B cell (primary cell): ENCODE results near the gene CTSL. TPM values are rescaled to one million over a fixed set of nuclear protein-coding genes. Genes with fewer than 3 reads are reported as not detected.

Source experiments
- ATAC-seq: fragments of 200-7000 bp; cut with Tn5 transposase; one replicate; pipeline ENCODE4 v1.10.0; 2021; ENCODE audit warnings: low read depth, mild to moderate bottlenecking, moderate number of reproducible peaks, moderate library complexity
- CTCF ChIA-PET: fragments of 350-600 bp; sonication (Branson Sonifier 250); formaldehyde crosslinking; loops from one replicate; lab custom pipeline; 2021; ENCODE audit warnings: antibody characterized with exemption, inconsistent platforms; lab: Charles Lee
- POLR2A ChIA-PET: fragments of 350-600 bp; sonication (Branson Sonifier 250); formaldehyde crosslinking; loops from one replicate; lab custom pipeline; 2021; ENCODE audit warnings: antibody characterized with exemption; lab: Charles Lee
- DNase-seq: peaks from one replicate; pipeline ENCODE4 v3.0.0; 2013
- H2AFZ ChIP-seq: 2 replicates; pipeline ENCODE4 v1.6.1; 2012; ENCODE audit warnings: mild to moderate bottlenecking, low read depth, low read length; ENCODE audit not compliant: insufficient read depth, poor library complexity, severe bottlenecking
- H3K27ac ChIP-seq, 2 donors: 1 replicate in 1 of 2; 2 replicates in 1 of 2; pipeline ENCODE4 v1.5.1; 2012 to 2013; ENCODE audit warnings: low read length in 2 of 2, mild to moderate bottlenecking in 2 of 2, moderate library complexity in 1 of 2
- H3K27me3 ChIP-seq, 4 experiments: fragments of 200-600 bp in 1 of 4; sonication (generic) in 1 of 4; replicated peaks in 1 of 4; 1 replicate in 2 of 4; 2 replicates in 2 of 4; pipeline versions ENCODE4 v1.6.1 to v1.7.0; 2013 to 2016; ENCODE audit warnings: low read length in 3 of 4, mild to moderate bottlenecking in 2 of 4, mixed read lengths in 1 of 4, moderate library complexity in 1 of 4; ENCODE audit not compliant: insufficient read depth in 4 of 4, control insufficient read depth in 3 of 4; ENCODE audit errors: control extremely low read depth in 1 of 4
- H3K36me3 ChIP-seq, 2 experiments: replicated peaks in 1 of 2; 1 replicate in 1 of 2; 2 replicates in 1 of 2; pipeline versions ENCODE4 v1.6.1 to v1.7.1; 2013; ENCODE audit warnings: low read length in 1 of 2; ENCODE audit not compliant: insufficient read depth in 2 of 2, control insufficient read depth in 1 of 2; ENCODE audit errors: control extremely low read depth in 1 of 2, extremely low read depth in 1 of 2
- H3K4me1 ChIP-seq, 2 donors: fragments of 200-600 bp in 1 of 2; sonication (generic) in 1 of 2; 1 replicate in 1 of 2; 2 replicates in 1 of 2; pipeline versions ENCODE4 v1.5.1 to v1.6.1; 2013 to 2017; ENCODE audit warnings: low read length in 2 of 2; ENCODE audit not compliant: control insufficient read depth in 2 of 2, insufficient read depth in 2 of 2
- H3K4me2 ChIP-seq: replicated peaks from 2 replicates; pipeline ENCODE3; 2012; ENCODE audit warnings: mild to moderate bottlenecking, low read depth, low read length; ENCODE audit not compliant: poor library complexity, severe bottlenecking
- H3K4me3 ChIP-seq, 5 experiments: fragments of 200-600 bp in 1 of 5; sonication (generic) in 1 of 5; 1 replicate in 3 of 5; 2 replicates in 2 of 5; pipeline versions ENCODE4 v1.5.1 to v1.7.0; 2011 to 2016; ENCODE audit warnings: low read length in 4 of 5, mild to moderate bottlenecking in 4 of 5, low read depth in 2 of 5, control low read depth in 1 of 5, moderate library complexity in 1 of 5; ENCODE audit not compliant: insufficient read depth in 1 of 5; ENCODE audit errors: control extremely low read depth in 1 of 5, extremely low read depth in 1 of 5
- H3K79me2 ChIP-seq: fragments of 200-600 bp; sonication (generic); one replicate; pipeline ENCODE4 v1.6.0; 2016; ENCODE audit warnings: low read length; ENCODE audit not compliant: control insufficient read depth, insufficient read depth
- H3K9ac ChIP-seq: fragments of 200-600 bp; sonication (generic); 2 replicates; pipeline ENCODE4 v1.6.1; 2017; ENCODE audit warnings: mild to moderate bottlenecking, low read length, moderate library complexity
- H3K9me3 ChIP-seq, 3 donors: one replicate each; pipeline versions ENCODE4 v1.6.1 to v1.7.1; 2013; ENCODE audit warnings: low read length in 2 of 3; ENCODE audit not compliant: control insufficient read depth in 2 of 3, insufficient read depth in 1 of 3; ENCODE audit errors: control extremely low read depth in 1 of 3
- H4K20me1 ChIP-seq: 2 replicates; pipeline ENCODE4 v1.6.0; 2012; ENCODE audit warnings: mild to moderate bottlenecking, low read length; ENCODE audit not compliant: insufficient read depth, control insufficient read depth, poor library complexity, severe bottlenecking
- H3K27ac Mint-ChIP-seq: one replicate; pipeline ENCODE4 v1.8.0; 2021; ENCODE audit warnings: mixed read lengths
- H3K27me3 Mint-ChIP-seq: one replicate; pipeline ENCODE4 v1.8.0; 2021; ENCODE audit warnings: mixed read lengths
- H3K4me1 Mint-ChIP-seq: one replicate; pipeline ENCODE4 v1.8.0; 2021; ENCODE audit warnings: mixed read lengths
- H3K4me3 Mint-ChIP-seq: one replicate; pipeline ENCODE4 v1.8.0; 2021; ENCODE audit warnings: mixed read lengths
- H3K9me3 Mint-ChIP-seq: one replicate; pipeline ENCODE4 v1.8.0; 2022; ENCODE audit warnings: mixed read lengths; ENCODE audit not compliant: insufficient read depth
- CTCF ChIP-seq: fragments of 200-600 bp; IDR thresholded peaks from one replicate; pipeline ENCODE4 v1.8.0; 2022; ENCODE audit warnings: antibody characterized with exemption, mild to moderate bottlenecking
- EZH2 ChIP-seq: IDR thresholded peaks from 2 replicates; pipeline ENCODE4 v1.6.1; 2012; ENCODE audit warnings: borderline replicate concordance, low read depth, mild to moderate bottlenecking, moderate library complexity, low read length; ENCODE audit not compliant: insufficient read depth, poor library complexity, severe bottlenecking
- WGBS: methylation state at CpG from one replicate; pipeline ENCODE4 v1.1.5; 2013; ENCODE audit warnings: missing lambda C conversion rate; ENCODE audit not compliant: insufficient coverage; 5-methylcytosine and 5-hydroxymethylcytosine counted together
- intact Hi-C: fragments of 100-400 bp; cut with micrococcal nuclease; formaldehyde crosslinking; loops from one replicate; pipeline ENCODE4 v1.10.0; 2022
- polyA plus RNA-seq: library from polyadenylated mRNA; depleted of rRNA; stranded (reverse); fragments of >200 nt; gene quantifications from 2 replicates; pipeline ENCODE4 v1.2.3, GENCODE V29; 2012
- total RNA-seq, 2 donors: library from RNA; stranded (reverse); fragments of 120-200 nt in 1 of 2; gene quantifications; 1 replicate in 1 of 2; 2 replicates in 1 of 2; pipeline versions ENCODE4 v1.2.3 to v1.2.4, GENCODE V29; 2013 to 2022

Gene CTSL
- total and polyA plus RNA-seq, 2 donors (not counting 1 experiment from before 2014, with no cell fraction given): 0.13 to 0.74 TPM

DNA sequence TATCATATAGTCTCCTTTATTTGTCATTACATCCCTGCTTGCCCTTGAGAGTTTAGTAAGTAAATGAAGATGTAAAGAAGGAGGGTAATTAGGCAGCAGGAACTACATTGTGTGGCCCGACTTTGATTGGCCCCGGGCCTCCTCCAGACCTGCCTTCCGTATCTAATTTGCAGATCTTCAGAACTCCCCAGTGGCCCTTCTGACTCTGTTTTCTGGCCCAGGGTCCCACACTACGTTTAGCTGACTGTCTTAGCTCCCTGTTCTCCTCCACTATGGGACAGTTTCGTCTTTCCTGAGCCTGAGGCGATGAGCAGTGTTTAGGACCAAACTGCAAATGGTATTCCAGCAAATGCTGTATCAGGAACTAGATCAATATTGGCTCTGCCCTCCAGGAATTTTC lies 21.6 kb upstream of the CTSL start:
- no peaks in the 10 kb centered on the region for H3K4me1 Mint-ChIP-seq
- no peaks in the 10 kb centered on the region for H3K36me3 ChIP-seq
- CTCF ChIA-PET: no interaction called here

More for the DNA sequence above, 21.6 kb upstream of the CTSL start:
- H3K79me2 ChIP-seq: no peaks in the 10 kb centered on the region
- Mint-ChIP-seq H3K9me3 (no peaks in the 10 kb centered on the region), H3K27ac (no peak overlapping the region), H3K4me3 (no peak overlapping the region), H3K27me3 (peaks cover 2% of the 10 kb centered on the region)
- ATAC-seq (no peak), DNase-seq (no peak)
- no peak overlapping the region for H2AFZ ChIP-seq
- no peak overlapping the region for H3K27ac ChIP-seq
- peaks cover 0 to 10% (median 0%) of the 10 kb centered on the region in 3 donors for H3K9me3 ChIP-seq
- no peak overlapping the region for H3K4me3 ChIP-seq
- H3K27me3 ChIP-seq: no peaks in the 10 kb centered on the region
- intact Hi-C loops: no loop called here
- H3K4me1 ChIP-seq: no peaks in the 10 kb centered on the region
- WGBS: 81% methylated on average over 6 of the region's 6 CpGs
- POLR2A ChIA-PET: no interaction called here
- H3K4me2 ChIP-seq: no peak overlapping the region
- TF ChIP-seq EZH2: no peak
- TF ChIP-seq CTCF: no peak
- no peaks in the 10 kb centered on the region for H4K20me1 ChIP-seq
- no peak overlapping the region for H3K9ac ChIP-seq
